K562 (cell line): Measurements from ENCODE around the gene DPH7. TPM values are rescaled to one million over a fixed set of nuclear protein-coding genes. Genes with fewer than 3 reads are reported as not detected.

Source experiments
- ATF1 ChIP-seq, 2 experiments: fragments of 450-650 bp in 1 of 2; IDR thresholded peaks; 2 replicates each; pipeline ENCODE4 v1.6.1; 2016; ENCODE audit warnings: missing compliant biosample characterization in 1 of 2, missing genetic modification characterization in 1 of 2
- BCL6 ChIP-seq: fragments of 250-450 bp; sonication (Bioruptor Pico); IDR thresholded peaks from 2 replicates; pipeline ENCODE4 v1.4.0; 2020
- BHLHE40 ChIP-seq: IDR thresholded peaks from 2 replicates; pipeline ENCODE4 v1.6.1; 2011; ENCODE audit warnings: low read length, improper control_type of control experiment
- DEAF1 ChIP-seq: fragments of 450-650 bp; formaldehyde crosslinking; IDR thresholded peaks from 2 replicates; pipeline ENCODE4 v1.4.0; 2020; ENCODE audit warnings: mild to moderate bottlenecking, moderate library complexity
- ETV6 ChIP-seq, 3 experiments: fragments of 150-350 bp in 1 of 3; sonication (generic) in 1 of 3; formaldehyde crosslinking in 1 of 3; IDR thresholded peaks; 2 replicates each; pipeline versions ENCODE4 v1.6.1 to v1.8.0; 2014 to 2022; ENCODE audit warnings: borderline replicate concordance in 2 of 3, low read depth in 2 of 3, antibody characterized with exemption in 1 of 3, low read length in 1 of 3, mild to moderate bottlenecking in 1 of 3, missing genetic modification reagents in 1 of 3
- GABPA ChIP-seq: fragments of 200-800 bp; sonication (Bioruptor generic); conservative IDR thresholded peaks from 2 replicates; pipeline ENCODE4 v1.6.1; 2016; ENCODE audit warnings: low read depth, missing genetic modification characterization, missing compliant biosample characterization
- HDAC8 ChIP-seq: fragments of 450-650 bp; IDR thresholded peaks from 2 replicates; pipeline ENCODE4 v1.6.1; 2016; ENCODE audit warnings: mild to moderate bottlenecking, missing genetic modification characterization, moderate library complexity, missing compliant biosample characterization
- HEY1 ChIP-seq: fragments of 250-450 bp; sonication (Bioruptor Pico); IDR thresholded peaks from 2 replicates; pipeline ENCODE4 v1.5.0; 2020; ENCODE audit warnings: mild to moderate bottlenecking, moderate library complexity, borderline replicate concordance
- ILK ChIP-seq: fragments of 450-650 bp; IDR thresholded peaks from 2 replicates; pipeline ENCODE4 v1.6.1; 2016; ENCODE audit warnings: missing genetic modification characterization, low read depth, mild to moderate bottlenecking, missing compliant biosample characterization, moderate library complexity, borderline replicate concordance
- MAZ ChIP-seq, 2 experiments: fragments of 450-650 bp in 1 of 2; sonication (generic) in 1 of 2; formaldehyde crosslinking; IDR thresholded peaks in 1 of 2; conservative IDR thresholded peaks in 1 of 2; 2 replicates each; pipeline versions ENCODE4 v1.4.0 to v1.5.0; 2020; ENCODE audit warnings: mild to moderate bottlenecking in 1 of 2, missing genetic modification reagents in 1 of 2
- NONO ChIP-seq, 2 experiments: fragments of 200-400 bp in 1 of 2; fragments of 450-650 bp in 1 of 2; formaldehyde crosslinking in 1 of 2; IDR thresholded peaks; 2 replicates each; pipeline ENCODE4 v1.6.1; 2017; ENCODE audit warnings: low read depth in 2 of 2, mild to moderate bottlenecking in 2 of 2, moderate library complexity in 2 of 2, low read length in 1 of 2
- NR3C1 ChIP-seq: sonication (generic); formaldehyde crosslinking; IDR thresholded peaks from 2 replicates; pipeline ENCODE4 v1.8.1; 2022; ENCODE audit warnings: missing genetic modification reagents
- PHF20 ChIP-seq: fragments of 450-650 bp; IDR thresholded peaks from 2 replicates; pipeline ENCODE4 v1.6.1; 2018; ENCODE audit not compliant: partially characterized antibody
- RBM25 ChIP-seq: fragments of 200-400 bp; formaldehyde crosslinking; IDR thresholded peaks from 2 replicates; pipeline ENCODE4 v1.6.1; 2018; ENCODE audit warnings: low read length, low read depth, moderate library complexity; ENCODE audit not compliant: severe bottlenecking
- RBM34 ChIP-seq: fragments of 200-400 bp; formaldehyde crosslinking; IDR thresholded peaks from 2 replicates; pipeline ENCODE4 v1.6.1; 2018; ENCODE audit warnings: low read length, borderline replicate concordance; ENCODE audit not compliant: insufficient read depth
- SMC3 ChIP-seq: conservative IDR thresholded peaks from 2 replicates; pipeline ENCODE4 v1.6.1; 2011; ENCODE audit warnings: low read depth, low read length, improper control_type of control experiment; ENCODE audit not compliant: insufficient read depth
- SNAPC5 ChIP-seq: fragments of 250-450 bp; sonication (Bioruptor Pico); IDR thresholded peaks from 2 replicates; pipeline ENCODE4 v1.8.0; 2021; ENCODE audit warnings: moderate library complexity, mild to moderate bottlenecking, inconsistent platforms
- SRSF1 ChIP-seq: fragments of 200-400 bp; formaldehyde crosslinking; IDR thresholded peaks from 2 replicates; pipeline ENCODE4 v1.6.1; 2017; ENCODE audit warnings: mild to moderate bottlenecking, low read depth, low read length, moderate library complexity
- XRCC5 ChIP-seq: fragments of 200-400 bp; formaldehyde crosslinking; IDR thresholded peaks from 2 replicates; pipeline ENCODE4 v1.6.1; 2017; ENCODE audit warnings: low read depth, mild to moderate bottlenecking, low read length
- ZNF280A ChIP-seq: fragments of 450-650 bp; IDR thresholded peaks from 2 replicates; pipeline ENCODE4 v1.6.1; 2018; ENCODE audit warnings: mild to moderate bottlenecking, low read depth; ENCODE audit not compliant: partially characterized antibody
- ZNF280B ChIP-seq: fragments of 250-450 bp; sonication (Bioruptor Pico); IDR thresholded peaks from 2 replicates; pipeline ENCODE4 v1.5.1; 2021; ENCODE audit warnings: mild to moderate bottlenecking
- ZNF551 ChIP-seq: fragments of 250-450 bp; sonication (Bioruptor Pico); IDR thresholded peaks from 2 replicates; pipeline ENCODE4 v1.5.0; 2021; ENCODE audit warnings: mild to moderate bottlenecking, moderate library complexity
- polyA plus RNA-seq, 8 experiments: library from polyadenylated mRNA; depleted of rRNA in 4 of 8; stranded (reverse) in 5 of 8; unstranded in 3 of 8; fragments of >200 nt; fragmentation: Nextera tagmentation in 2 of 8; fragmentation: Illumina TruSeq in 1 of 8; extraction: Ambion mirVana in 2 of 8; extraction: Trizol in 1 of 8; gene quantifications; 2 replicates each; pipeline versions ENCODE4 v1.2.1 to v1.2.3, GENCODE V29; 2011 to 2014; ENCODE audit warnings: inconsistent platforms in 1 of 8, missing spikeins in 1 of 8
- total RNA-seq, 7 experiments: library from RNA; depleted of rRNA in 6 of 7; stranded (reverse); fragments of >200 nt in 6 of 7; fragmentation: Illumina TruSeq in 2 of 7; extraction: Trizol in 2 of 7; gene quantifications; 2 replicates each; pipeline versions ENCODE4 v1.2.1 to v1.2.3, GENCODE V29; 2011 to 2021; ENCODE audit warnings: low replicate concordance in 1 of 7

The DPH7 gene
- total and polyA plus RNA-seq, 9 of the 15 experiments (the other 6 are each of a cell fraction or from before 2014, with no cell fraction given) = 13.9 to 68.6 (median 41.3) TPM

DNA sequence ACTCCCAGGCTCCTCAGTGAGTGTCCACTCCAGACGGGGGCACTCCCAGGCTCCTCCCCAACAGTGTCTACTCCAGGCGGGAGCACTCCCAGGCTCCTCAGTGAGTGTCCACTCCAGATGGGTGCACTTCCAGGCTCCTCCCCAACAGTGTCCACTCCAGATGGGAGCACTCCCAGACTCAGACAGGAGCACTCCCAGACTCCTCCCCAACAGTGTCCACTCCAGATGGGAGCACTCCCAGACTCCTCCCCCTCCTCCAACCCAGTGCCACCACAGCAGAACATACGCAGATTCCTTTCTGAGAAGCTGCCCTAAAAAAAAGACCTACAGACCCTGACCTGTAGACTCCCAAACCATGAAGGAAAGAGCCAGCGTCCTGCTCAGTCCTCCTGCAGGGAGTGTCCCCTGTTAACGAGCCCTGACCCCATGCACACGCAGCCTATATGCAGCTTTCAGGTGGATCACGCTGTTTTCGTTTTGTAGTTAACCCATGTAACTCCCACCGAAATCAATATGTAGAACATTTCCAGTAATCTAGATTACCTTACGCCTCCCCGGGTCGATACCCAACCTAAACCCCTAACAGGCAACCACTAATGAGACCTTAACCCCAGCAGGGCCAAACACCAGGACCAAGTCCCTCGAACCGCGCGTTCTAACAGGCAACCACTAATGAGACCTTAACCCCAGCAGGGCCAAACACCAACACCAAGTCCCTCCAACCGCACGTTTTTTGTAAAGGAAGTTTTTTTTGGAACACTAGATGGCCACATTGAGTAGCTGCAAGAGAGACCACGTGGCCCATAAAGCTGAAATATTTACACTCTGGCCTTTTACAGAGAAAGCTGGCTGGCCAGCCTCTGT, 44.2 kb downstream of the DPH7 start (continued):
- TF ChIP-seq SMC3 (peak; percentile 43; the same call in 1 of the 2 replicates), BHLHE40 (peak; percentile 69), MAZ (CRISPR knock-in tag; conservative IDR thresholded peaks at IDR 0.05 in 1 of 2, IDR thresholded peaks at IDR 0.05 in 1 of 2) (0 out of 4 replicates have a peak, but pooled peaks of 1 of the 2 experiments have one; percentile 49), PHF20 (no peak), ETV6 (IDR thresholded peaks at IDR 0.05; ENCODE audit: borderline replicate concordance in 1 of 2, low read depth in 2 of 2, low read length in 1 of 2) (no peak), ETV6 (CRISPR knock-in tag; IDR thresholded peaks at IDR 0.05; ENCODE audit: borderline replicate concordance) (no peak), DEAF1 (CRISPR knock-in tag) (no peak), ILK (tag) (no peak), SNAPC5 (CRISPR knock-in tag) (no peak), SRSF1 (no peak), ATF1 (CRISPR knock-in tag; IDR thresholded peaks at IDR 0.05) (no peak), ATF1 (tag; IDR thresholded peaks at IDR 0.05) (no peak), RBM25 (no peak), HDAC8 (tag) (no peak), RBM34 (no peak), ZNF280A (no peak), ZNF280B (CRISPR knock-in tag) (no peak), ZNF551 (no peak), GABPA (tag) (no peak), NR3C1 (CRISPR knock-in tag) (no peak), XRCC5 (peak; percentile 67), NONO (IDR thresholded peaks at IDR 0.05; ENCODE audit: low read depth in 2 of 2, low read length in 1 of 2) (no peak), HEY1 (no peak), BCL6 (CRISPR knock-in tag) (no peak)
